CD14-positive monocyte (primary cell): ENCODE results near the gene LBHD2. TPM values are rescaled to one million over a fixed set of nuclear protein-coding genes. Genes with fewer than 3 reads are reported as not detected.

ENCODE experiments used
- DNase-seq, 3 donors: peaks; one replicate each; pipeline ENCODE4 v3.0.0-alpha.2; 2011 to 2022
- H2AFZ ChIP-seq: 2 replicates; pipeline ENCODE4 v1.6.0; 2012; ENCODE audit warnings: mild to moderate bottlenecking, low read depth, low read length, inconsistent platforms; ENCODE audit not compliant: insufficient read depth, poor library complexity, severe bottlenecking
- H3K27ac ChIP-seq, 2 donors: 1 replicate in 1 of 2; 2 replicates in 1 of 2; pipeline ENCODE4 v1.5.1; 2012 to 2013; ENCODE audit warnings: low read length in 2 of 2, control low read depth in 1 of 2, inconsistent platforms in 1 of 2, low read depth in 1 of 2, mild to moderate bottlenecking in 1 of 2
- H3K27me3 ChIP-seq, 2 donors: one replicate each; pipeline versions ENCODE4 v1.6.0 to v1.6.1; 2011 to 2013; ENCODE audit warnings: low read length in 2 of 2; ENCODE audit not compliant: control insufficient read depth in 2 of 2, insufficient read depth in 2 of 2
- H3K36me3 ChIP-seq, 2 donors: replicated peaks in 1 of 2; 1 replicate in 1 of 2; 2 replicates in 1 of 2; pipeline versions ENCODE4 v1.5.1 to v1.6.1; 2012 to 2013; ENCODE audit warnings: low read length in 2 of 2, control low read depth in 1 of 2, inconsistent platforms in 1 of 2, mild to moderate bottlenecking in 1 of 2; ENCODE audit not compliant: insufficient read depth in 2 of 2, control insufficient read depth in 1 of 2
- H3K4me1 ChIP-seq, 2 donors: 1 replicate in 1 of 2; 2 replicates in 1 of 2; pipeline versions ENCODE4 v1.5.1 to v1.6.1; 2012 to 2013; ENCODE audit warnings: low read length in 2 of 2, control low read depth in 1 of 2, inconsistent platforms in 1 of 2, mild to moderate bottlenecking in 1 of 2, moderate library complexity in 1 of 2; ENCODE audit not compliant: insufficient read depth in 2 of 2, control insufficient read depth in 1 of 2
- H3K4me2 ChIP-seq: replicated peaks from 2 replicates; pipeline ENCODE3; 2012; ENCODE audit warnings: low read length, moderate library complexity, mild to moderate bottlenecking; ENCODE audit not compliant: poor library complexity, severe bottlenecking; ENCODE audit errors: extremely low read depth
- H3K4me3 ChIP-seq, 3 experiments: fragments of 200-600 bp in 1 of 3; sonication (generic) in 1 of 3; replicated peaks in 1 of 3; 1 replicate in 2 of 3; 2 replicates in 1 of 3; pipeline ENCODE4 v1.5.1; 2011 to 2013; ENCODE audit warnings: low read length in 3 of 3, mild to moderate bottlenecking in 3 of 3, control low read depth in 2 of 3, low read depth in 2 of 3, inconsistent platforms in 1 of 3, moderate library complexity in 1 of 3
- H3K79me2 ChIP-seq: 2 replicates; pipeline ENCODE4 v1.6.0; 2012; ENCODE audit warnings: mild to moderate bottlenecking, control low read depth, inconsistent platforms, low read length, moderate library complexity; ENCODE audit not compliant: insufficient read depth
- H3K9ac ChIP-seq: 2 replicates; pipeline ENCODE4 v1.6.0; 2017; ENCODE audit warnings: low read length, mild to moderate bottlenecking; ENCODE audit not compliant: insufficient read depth, poor library complexity, severe bottlenecking
- H3K9me3 ChIP-seq, 2 donors: replicated peaks in 1 of 2; 1 replicate in 1 of 2; 2 replicates in 1 of 2; pipeline versions ENCODE4 v1.5.1 to v1.6.1; 2012 to 2013; ENCODE audit warnings: low read length in 2 of 2, control low read depth in 1 of 2; ENCODE audit not compliant: control insufficient read depth in 1 of 2, insufficient read depth in 1 of 2
- H4K20me1 ChIP-seq: 2 replicates; pipeline ENCODE4 v1.6.0; 2012; ENCODE audit warnings: mild to moderate bottlenecking, low read length, control low read depth, moderate library complexity; ENCODE audit not compliant: insufficient read depth
- H3K27ac Mint-ChIP-seq, 7 donors: one replicate each; pipeline ENCODE4 v1.8.0; 2020; ENCODE audit warnings: mild to moderate bottlenecking in 7 of 7, mixed read lengths in 7 of 7, moderate library complexity in 6 of 7, inconsistent platforms in 2 of 7
- H3K27me3 Mint-ChIP-seq, 3 donors: one replicate each; pipeline ENCODE4 v1.8.0; 2021 to 2022; ENCODE audit warnings: low read depth in 3 of 3, mild to moderate bottlenecking in 3 of 3, mixed read lengths in 3 of 3, moderate library complexity in 3 of 3, inconsistent platforms in 1 of 3
- H3K36me3 Mint-ChIP-seq, 2 donors: one replicate each; pipeline ENCODE4 v1.8.0; 2020; ENCODE audit warnings: mixed read lengths in 2 of 2, inconsistent platforms in 1 of 2, mild to moderate bottlenecking in 1 of 2
- H3K4me1 Mint-ChIP-seq: one replicate; pipeline ENCODE4 v1.8.0; 2020; ENCODE audit warnings: mild to moderate bottlenecking, mixed read lengths
- H3K4me3 Mint-ChIP-seq, 2 donors: one replicate each; pipeline ENCODE4 v1.8.0; 2020; ENCODE audit warnings: mild to moderate bottlenecking in 2 of 2, mixed read lengths in 2 of 2, moderate library complexity in 1 of 2
- H3K9me3 Mint-ChIP-seq, 7 donors: one replicate each; pipeline ENCODE4 v1.8.0; 2020 to 2022; ENCODE audit warnings: mixed read lengths in 7 of 7, mild to moderate bottlenecking in 6 of 7, moderate library complexity in 6 of 7, inconsistent platforms in 2 of 7
- CTCF ChIP-seq: fragments of 200-600 bp; IDR thresholded peaks from one replicate; pipeline ENCODE4 v1.8.0; 2022; ENCODE audit warnings: antibody characterized with exemption, mild to moderate bottlenecking
- WGBS: methylation state at CpG from one replicate; pipeline ENCODE4 v1.1.5; 2013; ENCODE audit warnings: missing lambda C conversion rate; ENCODE audit not compliant: insufficient coverage; 5-methylcytosine and 5-hydroxymethylcytosine counted together
- intact Hi-C, 2 donors: fragments of 100-400 bp; cut with micrococcal nuclease; formaldehyde crosslinking; loops; one replicate each; pipeline versions ENCODE4 v1.15.0 to v1.15.1; 2023
- polyA plus RNA-seq, 3 donors: library from polyadenylated mRNA; depleted of rRNA in 1 of 3; unstranded in 2 of 3; stranded (reverse) in 1 of 3; fragments of 300-500 nt in 2 of 3; fragments of >200 nt in 1 of 3; fragmentation: Illumina TruSeq in 2 of 3; gene quantifications; 1 replicate in 2 of 3; 2 replicates in 1 of 3; pipeline ENCODE4 v1.2.3, GENCODE V29; 2012 to 2021

Gene LBHD2
- polyA plus RNA-seq, 3 donors = not detected

- no peak overlapping the region for H3K4me2 ChIP-seq
- H3K36me3 ChIP-seq = peaks cover 89 to 94% of the 10 kb centered on the region in 2 donors
- peak overlapping the region in 1 of 2 donors; percentile 14 for H3K27ac ChIP-seq
These were observed 45.4 kb downstream of the LBHD2 start for GRCh38 chr14:103129301-103130016.

More at GRCh38 chr14:103129301-103130016, 45.4 kb downstream of the LBHD2 start:
- Histone ChIP-seq H3K27me3 (no peaks in the 10 kb centered on the region), H3K4me3 (no peak overlapping the region), H3K9ac (no peak overlapping the region), H4K20me1 (peaks cover 97% of the 10 kb centered on the region), H2AFZ (no peak overlapping the region), H3K79me2 (peaks cover 70% of the 10 kb centered on the region), H3K9me3 (no peaks in the 10 kb centered on the region), H3K4me1 (peaks cover 32 to 48% of the 10 kb centered on the region in 2 donors)
- no peak for DNase-seq
- no peaks in the 10 kb centered on the region for H3K9me3 Mint-ChIP-seq
- H3K27me3 Mint-ChIP-seq = peaks cover 0 to 1% (median 0%) of the 10 kb centered on the region in 3 donors
- H3K36me3 Mint-ChIP-seq = peaks cover 81 to 93% of the 10 kb centered on the region in 2 donors
- peaks cover 32% of the 10 kb centered on the region for H3K4me1 Mint-ChIP-seq
- no peak overlapping the region for H3K4me3 Mint-ChIP-seq
- TF ChIP-seq CTCF = no peak
- WGBS = 98% methylated on average over 9 of the region's 12 CpGs
- H3K27ac Mint-ChIP-seq = peak overlapping the region in 2 of 7 donors; percentile 76 to 82
- intact Hi-C loops = no loop called here
